Nephron (organoid): ENCODE data around the gene PDP2.

Source experiments
- H3K27ac Mint-ChIP-seq, 3 experiments: 2 replicates each; pipeline ENCODE4 v1.8.0; 2020; ENCODE audit warnings: mixed read lengths in 3 of 3, mild to moderate bottlenecking in 2 of 3, moderate library complexity in 1 of 3
- H3K27me3 Mint-ChIP-seq: 2 replicates; pipeline ENCODE4 v1.8.0; 2021; ENCODE audit warnings: low read depth, mild to moderate bottlenecking, moderate library complexity, mixed read lengths
- H3K36me3 Mint-ChIP-seq: 2 replicates; pipeline ENCODE4 v1.8.0; 2020; ENCODE audit warnings: low read depth, mixed read lengths
- H3K4me1 Mint-ChIP-seq: 2 replicates; pipeline ENCODE4 v1.8.0; 2020; ENCODE audit warnings: mixed read lengths
- H3K4me3 Mint-ChIP-seq, 3 experiments: 2 replicates each; pipeline ENCODE4 v1.8.0; 2020; ENCODE audit warnings: mild to moderate bottlenecking in 3 of 3, mixed read lengths in 3 of 3, moderate library complexity in 2 of 3
- H3K9me3 Mint-ChIP-seq: 2 replicates; pipeline ENCODE4 v1.8.0; 2020; ENCODE audit warnings: mixed read lengths
- TF ChIP-seq, protein P1 (sequence below), 3 experiments: fragments of 200-600 bp; sonication (generic); IDR thresholded peaks; one replicate each; pipeline ENCODE4 v1.5.0; 2021; ENCODE audit warnings: antibody characterized with exemption in 3 of 3; ENCODE audit not compliant: unreplicated experiment in 3 of 3

The PDP2 gene

DNA sequence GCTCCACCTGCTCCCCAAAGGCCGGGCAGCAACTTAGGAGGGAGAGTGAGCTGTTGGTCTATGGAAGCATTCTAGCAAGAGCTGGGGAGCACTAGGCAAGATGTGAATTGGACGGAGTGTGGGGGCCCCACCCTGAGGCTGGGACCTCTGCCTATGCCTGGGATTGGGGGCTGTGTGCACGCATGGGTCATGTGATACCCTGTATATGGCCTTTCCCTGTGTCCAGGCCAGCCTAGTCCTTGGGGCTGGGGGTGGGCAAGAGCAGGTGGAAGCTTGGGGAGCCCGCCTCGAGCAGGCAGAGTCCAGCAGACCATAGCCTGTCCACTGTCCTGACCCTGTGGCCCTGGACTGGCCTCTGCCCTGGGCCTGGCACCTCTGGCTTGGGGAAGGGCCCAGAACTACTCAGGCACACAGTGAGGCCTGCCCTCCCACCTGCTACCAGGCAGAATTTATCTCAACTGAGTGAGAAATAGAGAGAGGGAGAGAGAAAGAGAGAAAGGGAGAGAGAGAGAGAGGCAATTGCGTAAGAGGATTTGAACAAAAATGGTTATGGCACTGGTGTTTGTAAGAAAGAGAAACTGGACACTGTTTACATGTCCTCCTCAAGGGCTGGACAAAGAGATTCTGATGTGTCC lies 19.1 kb downstream of the PDP2 start:
- Mint-ChIP-seq H3K9me3 (no peaks in the 10 kb centered on the region), H3K27ac (peak overlapping the region; percentile 82 to 91 (median 85)), H3K4me3 (peak overlapping the region in 1 of 3 experiments; percentile 21), H3K4me1 (peaks cover 40% of the 10 kb centered on the region), H3K27me3 (no peaks in the 10 kb centered on the region), H3K36me3 (no peaks in the 10 kb centered on the region)
- TF ChIP-seq, protein P1, sequence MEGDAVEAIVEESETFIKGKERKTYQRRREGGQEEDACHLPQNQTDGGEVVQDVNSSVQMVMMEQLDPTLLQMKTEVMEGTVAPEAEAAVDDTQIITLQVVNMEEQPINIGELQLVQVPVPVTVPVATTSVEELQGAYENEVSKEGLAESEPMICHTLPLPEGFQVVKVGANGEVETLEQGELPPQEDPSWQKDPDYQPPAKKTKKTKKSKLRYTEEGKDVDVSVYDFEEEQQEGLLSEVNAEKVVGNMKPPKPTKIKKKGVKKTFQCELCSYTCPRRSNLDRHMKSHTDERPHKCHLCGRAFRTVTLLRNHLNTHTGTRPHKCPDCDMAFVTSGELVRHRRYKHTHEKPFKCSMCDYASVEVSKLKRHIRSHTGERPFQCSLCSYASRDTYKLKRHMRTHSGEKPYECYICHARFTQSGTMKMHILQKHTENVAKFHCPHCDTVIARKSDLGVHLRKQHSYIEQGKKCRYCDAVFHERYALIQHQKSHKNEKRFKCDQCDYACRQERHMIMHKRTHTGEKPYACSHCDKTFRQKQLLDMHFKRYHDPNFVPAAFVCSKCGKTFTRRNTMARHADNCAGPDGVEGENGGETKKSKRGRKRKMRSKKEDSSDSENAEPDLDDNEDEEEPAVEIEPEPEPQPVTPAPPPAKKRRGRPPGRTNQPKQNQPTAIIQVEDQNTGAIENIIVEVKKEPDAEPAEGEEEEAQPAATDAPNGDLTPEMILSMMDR (IDR thresholded peaks at IDR 0.05; ENCODE audit: unreplicated experiment in 3 of 3): no peak

DNA sequence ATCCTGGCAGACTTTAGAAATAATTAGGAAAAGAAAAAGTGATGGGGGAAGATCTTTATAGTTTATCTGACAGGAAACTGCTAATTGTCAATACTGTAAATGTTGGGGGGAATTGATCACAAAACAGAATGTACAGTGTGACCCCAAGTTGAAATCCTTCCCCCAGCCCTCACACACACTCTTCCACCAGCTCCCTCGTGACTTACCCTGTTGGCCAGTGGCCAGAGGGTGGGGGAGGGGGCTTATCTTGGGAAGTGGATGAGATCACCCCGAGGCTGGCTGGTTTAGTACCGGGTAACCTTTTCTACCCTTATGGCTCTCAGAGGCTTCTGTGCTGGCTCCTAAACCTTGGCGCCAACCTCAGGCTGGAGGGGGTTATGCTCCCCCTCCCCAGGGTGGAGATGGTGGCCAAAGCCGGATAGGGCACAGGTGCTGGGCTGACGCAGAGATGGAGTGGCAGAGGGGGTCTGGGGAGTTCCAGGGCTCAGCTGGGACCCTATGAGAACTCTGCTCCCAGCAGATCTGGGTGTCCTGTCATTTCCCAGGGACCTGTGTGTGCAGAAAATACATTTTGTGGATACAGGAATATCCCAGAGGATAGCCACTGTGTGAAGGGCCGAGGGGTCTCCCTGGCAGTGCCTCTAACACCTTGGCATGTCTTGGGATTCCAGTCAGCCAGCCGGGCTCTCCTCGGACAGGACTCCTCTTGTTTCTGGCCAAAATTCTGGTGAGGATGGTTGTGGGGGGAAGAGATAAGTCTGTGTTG lies 19.8 kb downstream of the PDP2 start:
- Mint-ChIP-seq H3K36me3 (no peaks in the 10 kb centered on the region), H3K9me3 (no peaks in the 10 kb centered on the region), H3K4me1 (peaks cover 46% of the 10 kb centered on the region), H3K27ac (peak overlapping the region; percentile 82 to 91 (median 85)), H3K27me3 (peaks cover 2% of the 10 kb centered on the region), H3K4me3 (peak overlapping the region in 1 of 3 experiments; percentile 26)
- TF ChIP-seq, protein P1 (IDR thresholded peaks at IDR 0.05; ENCODE audit: unreplicated experiment in 3 of 3): no peak

DNA sequence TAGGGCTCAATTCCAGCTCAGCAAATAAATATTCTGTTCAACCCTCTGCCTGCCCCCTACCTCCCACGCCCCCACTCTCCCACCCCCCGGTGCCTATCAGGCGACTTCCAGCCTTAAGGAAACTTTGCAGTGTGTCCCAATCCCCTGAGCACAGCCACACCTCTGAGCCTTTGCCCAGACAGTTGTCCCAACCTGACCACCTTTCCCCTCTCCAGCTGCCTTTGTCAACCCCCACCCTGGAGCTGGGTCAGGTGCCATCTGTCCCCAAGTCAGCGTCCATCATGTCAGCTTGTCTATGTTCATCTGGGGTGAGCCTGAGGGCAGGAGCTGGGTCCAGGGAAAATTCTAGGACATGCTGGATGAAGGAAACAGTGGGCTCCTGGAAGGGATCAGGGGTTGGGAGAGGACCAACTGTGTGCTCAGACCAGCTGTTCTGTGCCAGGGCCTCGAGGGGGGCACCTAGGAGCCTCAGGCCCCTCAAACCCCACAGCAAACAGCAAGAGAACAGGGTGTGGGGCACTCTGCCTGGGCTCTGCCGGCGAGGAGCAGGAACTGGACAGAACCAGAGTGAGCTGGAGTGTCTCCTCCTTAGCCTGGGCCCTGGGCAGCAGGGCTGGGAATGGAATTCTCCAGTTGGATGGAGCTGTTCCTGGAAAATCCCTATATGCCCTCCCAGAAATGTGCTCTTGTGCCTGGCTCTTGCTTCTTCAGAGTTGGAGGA lies 20.6 kb downstream of the PDP2 start:
- TF ChIP-seq, protein P1 (IDR thresholded peaks at IDR 0.05; ENCODE audit: unreplicated experiment in 3 of 3): no peak
- H3K27ac Mint-ChIP-seq: peak overlapping the region; percentile 82 to 91 (median 85)
- H3K4me3 Mint-ChIP-seq: peak overlapping the region in 1 of 3 experiments; percentile 47
- peaks cover 4% of the 10 kb centered on the region for H3K27me3 Mint-ChIP-seq
- H3K9me3 Mint-ChIP-seq: no peaks in the 10 kb centered on the region
- peaks cover 52% of the 10 kb centered on the region for H3K4me1 Mint-ChIP-seq
- no peaks in the 10 kb centered on the region for H3K36me3 Mint-ChIP-seq

DNA sequence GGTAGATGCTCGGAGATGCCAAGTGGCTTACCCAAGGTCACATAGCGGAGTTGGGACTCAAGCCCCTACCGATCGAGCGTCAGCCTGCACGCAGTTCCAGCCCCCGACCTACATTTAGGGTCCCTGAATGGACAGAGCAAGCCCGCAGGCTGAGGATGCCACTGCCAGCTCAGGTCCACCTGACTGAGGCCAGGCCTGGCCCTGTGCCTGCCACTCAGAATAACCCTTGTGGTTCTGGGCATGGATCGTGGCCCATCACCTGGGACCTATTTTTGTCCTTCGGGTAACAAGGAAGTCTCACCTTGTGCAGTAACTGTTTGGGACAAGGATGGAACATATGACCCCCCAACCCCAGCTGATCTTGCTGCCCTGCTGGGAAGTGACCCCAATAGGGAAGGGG lies 21.3 kb downstream of the PDP2 start:
- no peaks in the 10 kb centered on the region for H3K36me3 Mint-ChIP-seq

DNA sequence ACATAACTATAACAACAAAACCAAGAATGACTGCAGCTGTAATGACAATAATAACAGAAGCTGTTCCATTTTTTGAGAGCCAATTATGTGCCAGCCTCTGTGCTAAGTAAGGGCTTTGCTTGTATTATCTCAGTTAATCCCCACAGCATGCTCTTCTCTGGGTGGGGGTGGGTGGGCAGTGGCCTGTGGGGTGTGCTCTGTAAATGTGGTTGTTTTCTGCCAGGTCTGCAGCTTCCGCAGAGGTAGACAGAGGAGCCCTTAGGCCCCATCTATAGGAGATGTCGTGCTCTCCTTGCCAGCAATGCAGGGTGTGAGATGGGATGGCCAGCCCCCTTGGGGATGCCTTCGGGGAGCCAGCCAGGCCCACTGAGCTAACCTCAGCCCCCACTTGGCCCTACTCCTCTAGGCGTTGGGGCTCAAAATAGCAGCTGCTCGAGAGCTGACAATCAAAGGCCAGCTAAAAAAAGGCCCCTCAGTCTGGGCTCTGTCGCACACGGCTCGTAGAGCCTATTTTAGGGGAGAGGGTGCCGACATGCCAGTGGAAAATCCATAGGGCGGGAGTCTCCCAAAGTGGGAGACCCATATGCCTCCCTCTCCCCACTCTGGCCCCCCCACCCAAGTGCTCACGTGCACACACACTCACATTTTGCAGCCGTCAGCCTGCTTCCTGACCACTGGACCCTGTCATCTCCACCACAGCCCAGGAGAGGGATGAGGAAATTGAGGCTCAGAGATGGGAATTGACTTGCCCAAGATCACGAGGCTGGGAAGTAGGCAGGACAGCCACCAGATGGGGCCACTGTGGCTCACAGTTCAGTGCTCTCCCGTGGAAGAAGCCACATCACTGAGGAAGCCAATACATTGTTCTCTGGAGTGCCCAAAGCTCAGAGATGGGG lies 22.6 kb downstream of the PDP2 start:
- Mint-ChIP-seq H3K36me3 (no peaks in the 10 kb centered on the region), H3K9me3 (no peaks in the 10 kb centered on the region), H3K27ac (peak overlapping the region in 2 of 3 experiments; percentile 34 to 78), H3K4me1 (peaks cover 60% of the 10 kb centered on the region), H3K4me3 (no peak overlapping the region), H3K27me3 (peaks cover 4% of the 10 kb centered on the region)
- TF ChIP-seq, protein P1 (IDR thresholded peaks at IDR 0.05; ENCODE audit: unreplicated experiment in 3 of 3): no peak

More for the DNA sequence above, 21.3 kb downstream of the PDP2 start:
- TF ChIP-seq, protein P1 (IDR thresholded peaks at IDR 0.05; ENCODE audit: unreplicated experiment in 3 of 3): no peak
- no peaks in the 10 kb centered on the region for H3K9me3 Mint-ChIP-seq
- H3K27ac Mint-ChIP-seq: peak overlapping the region; percentile 34 to 82 (median 78)
- peaks cover 4% of the 10 kb centered on the region for H3K27me3 Mint-ChIP-seq
- H3K4me3 Mint-ChIP-seq: no peak overlapping the region
- H3K4me1 Mint-ChIP-seq: peaks cover 60% of the 10 kb centered on the region
